Astrocyte (in vitro differentiated cells and primary cell): ENCODE results near the gene NBEA.

Experiments used
- EZH2 ChIP-seq: IDR thresholded peaks from 2 replicates; pipeline ENCODE4 v1.6.1; 2012; ENCODE audit warnings: mild to moderate bottlenecking, low read length, inconsistent platforms; ENCODE audit not compliant: insufficient read depth
- TF ChIP-seq, protein P1 (sequence below): IDR thresholded peaks from 2 replicates; pipeline ENCODE4 v1.5.1; 2011; ENCODE audit warnings: low read depth, mild to moderate bottlenecking, inconsistent platforms, low read length, moderate library complexity; ENCODE audit not compliant: insufficient read depth

DNA sequence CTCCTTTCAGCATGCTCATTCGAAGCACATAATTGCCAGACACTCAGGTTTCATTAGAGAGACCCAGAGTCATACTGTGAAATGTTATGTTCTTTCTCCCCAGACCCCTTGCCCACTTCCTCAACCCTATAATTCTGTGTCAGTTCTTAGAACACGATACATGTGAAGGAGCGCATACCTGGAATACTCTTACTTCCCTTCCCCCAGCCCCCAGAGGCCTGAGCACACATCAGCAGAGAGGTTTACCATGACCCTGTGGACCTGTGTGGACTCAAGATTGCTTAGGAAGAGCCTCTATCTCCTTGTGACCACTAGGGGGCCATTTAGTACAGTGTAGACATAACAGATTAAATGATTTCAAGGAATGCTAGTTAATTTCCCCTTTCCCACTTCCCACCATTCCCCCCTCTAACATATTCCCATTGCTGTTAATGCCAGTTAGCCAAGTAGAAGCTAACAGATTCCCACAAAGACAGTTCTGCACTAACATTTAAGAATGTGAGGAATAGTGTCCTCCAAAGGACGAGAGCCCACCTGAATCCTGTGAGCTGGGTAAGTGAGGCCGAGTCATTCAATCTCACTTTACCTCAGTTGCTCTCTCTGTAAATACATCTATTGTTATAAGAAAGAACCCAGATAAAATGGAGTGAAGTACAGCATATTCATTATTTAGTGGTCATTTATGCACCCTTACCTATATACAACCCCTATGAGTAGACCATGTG is 688.6 kb downstream of the NBEA start:
- TF ChIP-seq, protein P1, sequence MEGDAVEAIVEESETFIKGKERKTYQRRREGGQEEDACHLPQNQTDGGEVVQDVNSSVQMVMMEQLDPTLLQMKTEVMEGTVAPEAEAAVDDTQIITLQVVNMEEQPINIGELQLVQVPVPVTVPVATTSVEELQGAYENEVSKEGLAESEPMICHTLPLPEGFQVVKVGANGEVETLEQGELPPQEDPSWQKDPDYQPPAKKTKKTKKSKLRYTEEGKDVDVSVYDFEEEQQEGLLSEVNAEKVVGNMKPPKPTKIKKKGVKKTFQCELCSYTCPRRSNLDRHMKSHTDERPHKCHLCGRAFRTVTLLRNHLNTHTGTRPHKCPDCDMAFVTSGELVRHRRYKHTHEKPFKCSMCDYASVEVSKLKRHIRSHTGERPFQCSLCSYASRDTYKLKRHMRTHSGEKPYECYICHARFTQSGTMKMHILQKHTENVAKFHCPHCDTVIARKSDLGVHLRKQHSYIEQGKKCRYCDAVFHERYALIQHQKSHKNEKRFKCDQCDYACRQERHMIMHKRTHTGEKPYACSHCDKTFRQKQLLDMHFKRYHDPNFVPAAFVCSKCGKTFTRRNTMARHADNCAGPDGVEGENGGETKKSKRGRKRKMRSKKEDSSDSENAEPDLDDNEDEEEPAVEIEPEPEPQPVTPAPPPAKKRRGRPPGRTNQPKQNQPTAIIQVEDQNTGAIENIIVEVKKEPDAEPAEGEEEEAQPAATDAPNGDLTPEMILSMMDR, result peak; percentile 83
- TF ChIP-seq EZH2, result no peak
